Subcutaneous adipose tissue (tissue), 4 donors: ENCODE results near the gene TYR. TPM values are rescaled to one million over a fixed set of nuclear protein-coding genes. Genes with fewer than 3 reads are reported as not detected.

Source experiments
- total RNA-seq, 4 donors: library from RNA; depleted of rRNA; stranded (reverse); fragments of >200 nt; gene quantifications; one replicate each; pipeline ENCODE4 v1.1.0, GENCODE V29; 2016
- TF ChIP-seq, protein P1 (sequence below): fragments of 450-650 bp; IDR thresholded peaks from one replicate; pipeline ENCODE4 v1.5.1; 2016; ENCODE audit warnings: low read depth, mild to moderate bottlenecking, control low read depth, antibody characterized with exemption, moderate library complexity

The TYR gene
- total RNA-seq, 4 donors from 2014 or later, result not detected

- TF ChIP-seq, protein P1, sequence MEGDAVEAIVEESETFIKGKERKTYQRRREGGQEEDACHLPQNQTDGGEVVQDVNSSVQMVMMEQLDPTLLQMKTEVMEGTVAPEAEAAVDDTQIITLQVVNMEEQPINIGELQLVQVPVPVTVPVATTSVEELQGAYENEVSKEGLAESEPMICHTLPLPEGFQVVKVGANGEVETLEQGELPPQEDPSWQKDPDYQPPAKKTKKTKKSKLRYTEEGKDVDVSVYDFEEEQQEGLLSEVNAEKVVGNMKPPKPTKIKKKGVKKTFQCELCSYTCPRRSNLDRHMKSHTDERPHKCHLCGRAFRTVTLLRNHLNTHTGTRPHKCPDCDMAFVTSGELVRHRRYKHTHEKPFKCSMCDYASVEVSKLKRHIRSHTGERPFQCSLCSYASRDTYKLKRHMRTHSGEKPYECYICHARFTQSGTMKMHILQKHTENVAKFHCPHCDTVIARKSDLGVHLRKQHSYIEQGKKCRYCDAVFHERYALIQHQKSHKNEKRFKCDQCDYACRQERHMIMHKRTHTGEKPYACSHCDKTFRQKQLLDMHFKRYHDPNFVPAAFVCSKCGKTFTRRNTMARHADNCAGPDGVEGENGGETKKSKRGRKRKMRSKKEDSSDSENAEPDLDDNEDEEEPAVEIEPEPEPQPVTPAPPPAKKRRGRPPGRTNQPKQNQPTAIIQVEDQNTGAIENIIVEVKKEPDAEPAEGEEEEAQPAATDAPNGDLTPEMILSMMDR, result no peak
These were observed 98.3 kb downstream of the TYR start for GRCh38 chr11:89275966-89276365.

GRCh38 chr11:89279176-89279575 lies 101.5 kb downstream of the TYR start:
- TF ChIP-seq, protein P1, result no peak

DNA sequence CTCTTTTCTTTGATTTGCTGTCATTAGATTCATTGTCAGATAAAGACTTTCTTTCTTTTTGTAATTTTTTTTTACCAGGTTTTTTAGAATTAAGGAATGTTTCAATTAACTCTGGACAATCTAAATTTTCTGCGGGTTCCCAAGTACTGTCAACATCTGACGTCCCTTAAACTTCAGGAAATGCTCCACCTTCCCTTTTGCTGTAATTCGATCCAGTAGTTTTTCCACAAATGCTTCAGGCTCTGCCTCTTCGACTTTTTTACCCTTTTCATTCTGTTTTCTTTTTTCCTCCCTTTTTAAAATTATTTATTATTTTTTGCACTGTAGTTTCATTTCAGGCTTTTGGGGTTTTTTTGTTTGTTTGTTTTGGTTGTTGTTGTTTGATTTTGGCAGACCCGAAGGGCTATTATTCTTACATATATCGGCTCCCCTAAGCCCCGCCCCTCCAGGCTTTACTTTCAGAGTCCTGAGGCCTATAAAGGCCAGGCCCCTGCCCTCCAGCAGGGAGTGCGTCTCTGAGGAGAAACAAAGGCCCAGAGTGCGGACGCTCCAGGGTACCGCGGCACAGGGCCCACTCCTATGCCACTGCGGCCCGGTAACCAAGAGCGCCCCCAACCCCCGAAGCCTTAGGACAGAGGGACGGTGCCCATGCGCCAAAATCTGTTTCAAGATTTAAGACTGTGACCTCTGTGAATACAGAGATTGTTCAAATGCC lies 116.4 kb downstream of the TYR start:
- TF ChIP-seq, protein P1, result no peak

GRCh38 chr11:89321401-89321800 lies 143.7 kb downstream of the TYR start:
- TF ChIP-seq, protein P1, result no peak

- TF ChIP-seq, protein P1, result no peak
These were observed 150.2 kb downstream of the TYR start for GRCh38 chr11:89327885-89328284.

Other genes with a start within 250 kb of the TYR start
- gene GRM5, start 111.9 kb upstream of the TYR start, total RNA-seq, result under 1 TPM in 3 of 4 donors, not detected in 1; 0.16 to 0.44 (median 0.19) TPM